Hepatocyte (in vitro differentiated cells): ENCODE results near the gene NUDT19. TPM values are rescaled to one million over a fixed set of nuclear protein-coding genes. Genes with fewer than 3 reads are reported as not detected.

Experiments used
- DNase-seq: peaks from one replicate; pipeline ENCODE4 v3.0.0-alpha.2; 2016; ENCODE audit warnings: low spot score
- H2AFZ ChIP-seq: fragments of 200-600 bp; sonication (generic); 2 replicates; pipeline ENCODE4 v1.6.0; 2016; ENCODE audit warnings: antibody characterized with exemption, mild to moderate bottlenecking
- H3K27ac ChIP-seq: fragments of 200-600 bp; sonication (generic); 2 replicates; pipeline ENCODE4 v1.5.1; 2016; ENCODE audit warnings: mild to moderate bottlenecking
- H3K27me3 ChIP-seq: fragments of 200-600 bp; sonication (generic); 2 replicates; pipeline ENCODE4 v1.6.1; 2016
- H3K36me3 ChIP-seq: fragments of 200-600 bp; sonication (generic); replicated peaks from 2 replicates; pipeline ENCODE4 v1.5.1; 2016; ENCODE audit warnings: low read depth; ENCODE audit not compliant: insufficient read depth
- H3K4me1 ChIP-seq: fragments of 200-600 bp; sonication (generic); 2 replicates; pipeline ENCODE4 v1.5.1; 2016; ENCODE audit warnings: mild to moderate bottlenecking, moderate library complexity; ENCODE audit not compliant: insufficient read depth
- H3K4me2 ChIP-seq: fragments of 200-600 bp; sonication (generic); 2 replicates; pipeline ENCODE4 v1.6.0; 2016
- H3K4me3 ChIP-seq: fragments of 200-600 bp; sonication (generic); 2 replicates; pipeline ENCODE4 v1.5.1; 2016; ENCODE audit warnings: mild to moderate bottlenecking
- H3K79me2 ChIP-seq: fragments of 200-600 bp; sonication (generic); 2 replicates; pipeline ENCODE4 v1.6.0; 2017; ENCODE audit warnings: mild to moderate bottlenecking
- H3K9me2 ChIP-seq: fragments of 200-600 bp; sonication (generic); replicated peaks from 2 replicates; pipeline ENCODE4 v1.6.0; 2017; ENCODE audit warnings: mild to moderate bottlenecking; ENCODE audit not compliant: insufficient read depth
- H3K9me3 ChIP-seq: fragments of 200-600 bp; sonication (generic); 2 replicates; pipeline ENCODE4 v1.5.1; 2016; ENCODE audit warnings: low read depth, mild to moderate bottlenecking
- H4K20me1 ChIP-seq: fragments of 200-600 bp; sonication (generic); 2 replicates; pipeline ENCODE4 v1.6.0; 2016; ENCODE audit warnings: mild to moderate bottlenecking; ENCODE audit not compliant: insufficient read depth, poor library complexity, severe bottlenecking
- EZH2 ChIP-seq: fragments of 200-600 bp; sonication (generic); IDR thresholded peaks from 2 replicates; pipeline ENCODE4 v1.6.1; 2016; ENCODE audit warnings: antibody characterized with exemption, mild to moderate bottlenecking, borderline replicate concordance
- EZH2phosphoT487 ChIP-seq: fragments of 200-600 bp; sonication (generic); IDR thresholded peaks from one replicate; pipeline ENCODE4 v1.6.1; 2018; ENCODE audit warnings: antibody characterized with exemption, mild to moderate bottlenecking, low read depth, moderate library complexity; ENCODE audit not compliant: unreplicated experiment, severe bottlenecking
- WGBS: methylation state at CpG from one replicate; pipeline ENCODE4 v1.1.6; 2016; ENCODE audit warnings: low lambda C conversion rate; ENCODE audit errors: missing lambda C conversion rate; 5-methylcytosine and 5-hydroxymethylcytosine counted together
- polyA plus RNA-seq: library from polyadenylated mRNA; unstranded; fragments of >200 nt; fragmentation: Nextera tagmentation; extraction: Ambion mirVana; gene quantifications from 2 replicates; pipeline ENCODE4 v1.2.1, GENCODE V29; 2016
- total RNA-seq: library from RNA; depleted of rRNA; stranded (reverse); fragments of >200 nt; gene quantifications from 2 replicates; pipeline ENCODE4 v1.2.3, GENCODE V29; 2014
- TF ChIP-seq, protein P1 (sequence below): fragments of 200-600 bp; sonication (generic); IDR thresholded peaks from 2 replicates; pipeline ENCODE4 v1.5.1; 2016; ENCODE audit warnings: antibody characterized with exemption, mild to moderate bottlenecking; ENCODE audit not compliant: poor library complexity

The NUDT19 gene
- total and polyA plus RNA-seq, 2 experiments from 2014 or later, result 3.8 to 7.6 TPM

- Histone ChIP-seq H3K4me2 (no peak overlapping the region), H3K4me3 (no peak overlapping the region), H3K27me3 (no peaks in the 10 kb centered on the region), H3K36me3 (no peaks in the 10 kb centered on the region), H3K4me1 (peaks cover 6% of the 10 kb centered on the region), H3K27ac (no peak overlapping the region), H3K9me2 (no peaks in the 10 kb centered on the region), H4K20me1 (no peaks in the 10 kb centered on the region), H3K9me3 (no peaks in the 10 kb centered on the region), H2AFZ (no peak overlapping the region), H3K79me2 (peaks cover 5% of the 10 kb centered on the region)
- TF ChIP-seq, protein P1, sequence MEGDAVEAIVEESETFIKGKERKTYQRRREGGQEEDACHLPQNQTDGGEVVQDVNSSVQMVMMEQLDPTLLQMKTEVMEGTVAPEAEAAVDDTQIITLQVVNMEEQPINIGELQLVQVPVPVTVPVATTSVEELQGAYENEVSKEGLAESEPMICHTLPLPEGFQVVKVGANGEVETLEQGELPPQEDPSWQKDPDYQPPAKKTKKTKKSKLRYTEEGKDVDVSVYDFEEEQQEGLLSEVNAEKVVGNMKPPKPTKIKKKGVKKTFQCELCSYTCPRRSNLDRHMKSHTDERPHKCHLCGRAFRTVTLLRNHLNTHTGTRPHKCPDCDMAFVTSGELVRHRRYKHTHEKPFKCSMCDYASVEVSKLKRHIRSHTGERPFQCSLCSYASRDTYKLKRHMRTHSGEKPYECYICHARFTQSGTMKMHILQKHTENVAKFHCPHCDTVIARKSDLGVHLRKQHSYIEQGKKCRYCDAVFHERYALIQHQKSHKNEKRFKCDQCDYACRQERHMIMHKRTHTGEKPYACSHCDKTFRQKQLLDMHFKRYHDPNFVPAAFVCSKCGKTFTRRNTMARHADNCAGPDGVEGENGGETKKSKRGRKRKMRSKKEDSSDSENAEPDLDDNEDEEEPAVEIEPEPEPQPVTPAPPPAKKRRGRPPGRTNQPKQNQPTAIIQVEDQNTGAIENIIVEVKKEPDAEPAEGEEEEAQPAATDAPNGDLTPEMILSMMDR, result no peak
- TF ChIP-seq EZH2phosphoT487 (no peak), EZH2 (no peak)
- DNase-seq, result no peak
- 90% methylated on average over 6 of the region's 6 CpGs for WGBS
Measured at GRCh38 chr19:32686847-32687475, 4.7 kb upstream of the NUDT19 start.

GRCh38 chr19:32687681-32688080 lies 3.9 kb upstream of the NUDT19 start:
- Histone ChIP-seq H3K9me3 (no peaks in the 10 kb centered on the region), H3K79me2 (peaks cover 13% of the 10 kb centered on the region), H3K36me3 (no peaks in the 10 kb centered on the region), H3K4me3 (no peak overlapping the region), H3K27ac (no peak overlapping the region), H3K9me2 (no peaks in the 10 kb centered on the region), H2AFZ (no peak overlapping the region), H3K4me2 (no peak overlapping the region), H3K27me3 (no peaks in the 10 kb centered on the region), H3K4me1 (peaks cover 12% of the 10 kb centered on the region), H4K20me1 (no peaks in the 10 kb centered on the region)
- WGBS, result 85% methylated on average over 4 of the region's 4 CpGs
- no peak for TF ChIP-seq EZH2phosphoT487
- TF ChIP-seq EZH2, result no peak
- TF ChIP-seq, protein P1, result no peak
- DNase-seq, result no peak

DNA sequence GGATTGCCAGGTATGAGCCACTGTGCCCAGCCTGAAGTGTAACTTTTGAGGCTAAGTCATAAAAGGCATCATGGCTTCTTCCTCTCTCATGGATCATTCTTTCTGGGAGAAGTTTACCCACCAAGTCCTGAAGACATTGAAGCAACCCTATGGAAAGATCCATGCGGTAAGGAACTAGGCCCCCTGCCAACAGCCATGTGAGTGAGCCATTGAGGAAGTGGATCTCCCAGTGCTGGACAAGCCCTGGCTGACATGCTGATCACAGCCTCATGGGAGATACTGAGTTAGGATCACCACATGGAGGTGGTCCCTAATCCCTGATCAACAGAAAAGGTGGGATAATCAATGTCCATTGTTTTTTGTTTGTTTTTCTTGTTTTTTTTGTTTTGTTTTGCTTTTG lies 3.3 kb upstream of the NUDT19 start:
- H3K27ac ChIP-seq, result no peak overlapping the region

More for the DNA sequence above, 3.3 kb upstream of the NUDT19 start:
- no peaks in the 10 kb centered on the region for H3K36me3 ChIP-seq
- no peak overlapping the region for H3K4me3 ChIP-seq
- WGBS, result 95% methylated on average over 1 of the region's 1 CpG
- peaks cover 18% of the 10 kb centered on the region for H3K4me1 ChIP-seq
- H2AFZ ChIP-seq, result no peak overlapping the region
- no peaks in the 10 kb centered on the region for H3K27me3 ChIP-seq
- DNase-seq, result no peak
- peaks cover 19% of the 10 kb centered on the region for H3K79me2 ChIP-seq
- TF ChIP-seq EZH2, result no peak
- TF ChIP-seq, protein P1, result no peak
- TF ChIP-seq EZH2phosphoT487, result no peak
- H3K9me3 ChIP-seq, result no peaks in the 10 kb centered on the region
- no peaks in the 10 kb centered on the region for H3K9me2 ChIP-seq
- no peaks in the 10 kb centered on the region for H4K20me1 ChIP-seq
- H3K4me2 ChIP-seq, result no peak overlapping the region
